H9 (cell line): Measurements from ENCODE around the gene TRIM37. TPM values are rescaled to one million over a fixed set of nuclear protein-coding genes. Genes with fewer than 3 reads are reported as not detected.

ENCODE experiments used
- DNase-seq: peaks from one replicate; pipeline ENCODE4 v3.0.0-alpha.2; 2017
- H2AFZ ChIP-seq: one replicate; pipeline ENCODE4 v1.6.1; 2013; ENCODE audit warnings: mild to moderate bottlenecking, low read length, control low read depth, moderate library complexity
- H2AK5ac ChIP-seq: 2 replicates; pipeline ENCODE4 v1.6.1; 2013; ENCODE audit warnings: low read length, control low read depth, mixed read lengths; ENCODE audit not compliant: insufficient read length
- H2BK120ac ChIP-seq: one replicate; pipeline ENCODE4 v1.6.1; 2013; ENCODE audit warnings: low read depth, mild to moderate bottlenecking, low read length, control low read depth, inconsistent platforms; ENCODE audit not compliant: poor library complexity, severe bottlenecking
- H2BK12ac ChIP-seq: 2 replicates; pipeline ENCODE4 v1.6.1; 2013; ENCODE audit warnings: low read length, control low read depth, mixed read lengths, low read depth; ENCODE audit not compliant: insufficient read length
- H2BK15ac ChIP-seq: 2 replicates; pipeline ENCODE4 v1.6.1; 2013; ENCODE audit warnings: low read depth, low read length, control low read depth
- H2BK20ac ChIP-seq: one replicate; pipeline ENCODE4 v1.6.1; 2013; ENCODE audit warnings: low read depth, mild to moderate bottlenecking, low read length, control low read depth, inconsistent platforms; ENCODE audit not compliant: poor library complexity, severe bottlenecking
- H2BK5ac ChIP-seq: 2 replicates; pipeline ENCODE4 v1.6.1; 2013; ENCODE audit warnings: low read length, control low read depth, mixed read lengths; ENCODE audit not compliant: insufficient read length
- H3K14ac ChIP-seq: 2 replicates; pipeline ENCODE4 v1.6.1; 2013; ENCODE audit warnings: low read length, control low read depth; ENCODE audit not compliant: insufficient read depth
- H3K18ac ChIP-seq: 2 replicates; pipeline ENCODE4 v1.6.1; 2013; ENCODE audit warnings: low read depth, mild to moderate bottlenecking, mixed read lengths, low read length, control low read depth; ENCODE audit not compliant: insufficient read length
- H3K23ac ChIP-seq: 2 replicates; pipeline ENCODE4 v1.6.1; 2013; ENCODE audit warnings: low read length, control low read depth, mixed read lengths, low read depth; ENCODE audit not compliant: insufficient read length
- H3K23me2 ChIP-seq: 2 replicates; pipeline ENCODE4 v1.6.1; 2013; ENCODE audit warnings: low read depth, mild to moderate bottlenecking, mixed read lengths, low read length, control low read depth; ENCODE audit not compliant: insufficient read length, poor library complexity, severe bottlenecking
- H3K27ac ChIP-seq: 2 replicates; pipeline ENCODE4 v1.5.1; 2013; ENCODE audit warnings: low read length, control low read depth, mixed read lengths, low read depth; ENCODE audit not compliant: insufficient read length
- H3K27me3 ChIP-seq: 2 replicates; pipeline ENCODE4 v1.6.1; 2013; ENCODE audit warnings: low read length, control low read depth, inconsistent platforms; ENCODE audit not compliant: insufficient read depth
- H3K4ac ChIP-seq: 2 replicates; pipeline ENCODE4 v1.6.1; 2013; ENCODE audit warnings: low read depth, mild to moderate bottlenecking, control low read depth, inconsistent platforms, low read length, moderate library complexity
- H3K4me1 ChIP-seq: 2 replicates; pipeline ENCODE4 v1.6.1; 2013; ENCODE audit warnings: low read length, control low read depth, inconsistent platforms; ENCODE audit not compliant: insufficient read depth
- H3K4me2 ChIP-seq: 2 replicates; pipeline ENCODE4 v1.6.1; 2013; ENCODE audit warnings: low read length, control low read depth, mixed read lengths; ENCODE audit not compliant: insufficient read length, insufficient read depth
- H3K56ac ChIP-seq: 2 replicates; pipeline ENCODE4 v1.6.1; 2013; ENCODE audit warnings: low read depth, mild to moderate bottlenecking, mixed read lengths, low read length, control low read depth; ENCODE audit not compliant: insufficient read length
- H3K79me1 ChIP-seq: 2 replicates; pipeline ENCODE4 v1.6.1; 2013; ENCODE audit warnings: low read depth, mild to moderate bottlenecking, moderate library complexity, low read length, control low read depth, inconsistent platforms; ENCODE audit not compliant: insufficient read depth, poor library complexity, severe bottlenecking
- H3K79me2 ChIP-seq: 2 replicates; pipeline ENCODE4 v1.6.1; 2013; ENCODE audit warnings: low read length, control low read depth, inconsistent platforms; ENCODE audit not compliant: insufficient read depth
- H3K9ac ChIP-seq: 2 replicates; pipeline ENCODE4 v1.6.1; 2013; ENCODE audit warnings: low read length, control low read depth, mixed read lengths; ENCODE audit not compliant: insufficient read length; ENCODE audit errors: extremely low read depth
- H3K9me3 ChIP-seq: one replicate; pipeline ENCODE4 v1.6.1; 2013; ENCODE audit warnings: low read depth, low read length, inconsistent platforms; ENCODE audit not compliant: control insufficient read depth
- H3T11ph ChIP-seq: one replicate; pipeline ENCODE4 v1.6.1; 2013; ENCODE audit warnings: mild to moderate bottlenecking, low read length, control low read depth, inconsistent platforms
- H4K20me1 ChIP-seq: one replicate; pipeline ENCODE4 v1.6.1; 2013; ENCODE audit not compliant: control insufficient read depth, insufficient read length, insufficient read depth
- H4K5ac ChIP-seq: 2 replicates; pipeline ENCODE4 v1.6.1; 2013; ENCODE audit warnings: low read depth, mild to moderate bottlenecking, mixed read lengths, low read length, control low read depth; ENCODE audit not compliant: insufficient read length
- H4K8ac ChIP-seq: replicated peaks from 2 replicates; pipeline ENCODE4 v1.6.1; 2013; ENCODE audit warnings: low read length, control low read depth, mixed read lengths, low read depth; ENCODE audit not compliant: insufficient read length
- H4K91ac ChIP-seq: 2 replicates; pipeline ENCODE4 v1.6.1; 2013; ENCODE audit warnings: low read depth, mild to moderate bottlenecking, moderate library complexity, mixed read lengths, low read length, control low read depth; ENCODE audit not compliant: insufficient read length
- H3K27ac Mint-ChIP-seq, 3 experiments: 2 replicates in 2 of 3; 3 replicates in 1 of 3; pipeline ENCODE4 v1.8.0; 2020 to 2021; ENCODE audit warnings: mixed read lengths in 3 of 3, mild to moderate bottlenecking in 1 of 3, moderate library complexity in 1 of 3
- H3K27me3 Mint-ChIP-seq: 2 replicates; pipeline ENCODE4 v1.8.0; 2021; ENCODE audit warnings: low read depth, mild to moderate bottlenecking, moderate library complexity, mixed read lengths
- H3K36me3 Mint-ChIP-seq, 3 experiments: 2 replicates in 2 of 3; 3 replicates in 1 of 3; pipeline ENCODE4 v1.8.0; 2020 to 2021; ENCODE audit warnings: low read depth in 3 of 3, mixed read lengths in 3 of 3; ENCODE audit not compliant: insufficient read depth in 1 of 3
- H3K4me1 Mint-ChIP-seq, 2 experiments: 2 replicates each; pipeline ENCODE4 v1.8.0; 2020; ENCODE audit warnings: mixed read lengths in 2 of 2
- H3K4me3 Mint-ChIP-seq, 2 experiments: 2 replicates in 1 of 2; 3 replicates in 1 of 2; pipeline ENCODE4 v1.8.0; 2020 to 2021; ENCODE audit warnings: mild to moderate bottlenecking in 2 of 2, mixed read lengths in 2 of 2, moderate library complexity in 1 of 2
- H3K9me3 Mint-ChIP-seq, 2 experiments: 2 replicates in 1 of 2; 3 replicates in 1 of 2; pipeline ENCODE4 v1.8.0; 2020; ENCODE audit warnings: mild to moderate bottlenecking in 2 of 2, mixed read lengths in 2 of 2, moderate library complexity in 1 of 2
- WGBS: extraction: QIAGEN DNeasy Blood & Tissue Kit; methylation state at CpG from one replicate; pipeline ENCODE4 v1.1.7; 2013; ENCODE audit warnings: missing lambda C conversion rate, low lambda C conversion rate, mixed read lengths; ENCODE audit not compliant: insufficient read length; ENCODE audit errors: extremely low coverage; 5-methylcytosine and 5-hydroxymethylcytosine counted together
- total RNA-seq: library from RNA; stranded (reverse); gene quantifications from 2 replicates; pipeline ENCODE4 v1.2.1, GENCODE V29; 2021
- TF ChIP-seq, protein P1 (sequence below): fragments of 200-600 bp; sonication (generic); conservative IDR thresholded peaks from 3 replicates; pipeline ENCODE4 v1.8.0; 2021; ENCODE audit warnings: antibody characterized with exemption, mild to moderate bottlenecking

TRIM37 gene
- total RNA-seq, 1 experiment from 2014 or later, result 52.1 TPM

DNA sequence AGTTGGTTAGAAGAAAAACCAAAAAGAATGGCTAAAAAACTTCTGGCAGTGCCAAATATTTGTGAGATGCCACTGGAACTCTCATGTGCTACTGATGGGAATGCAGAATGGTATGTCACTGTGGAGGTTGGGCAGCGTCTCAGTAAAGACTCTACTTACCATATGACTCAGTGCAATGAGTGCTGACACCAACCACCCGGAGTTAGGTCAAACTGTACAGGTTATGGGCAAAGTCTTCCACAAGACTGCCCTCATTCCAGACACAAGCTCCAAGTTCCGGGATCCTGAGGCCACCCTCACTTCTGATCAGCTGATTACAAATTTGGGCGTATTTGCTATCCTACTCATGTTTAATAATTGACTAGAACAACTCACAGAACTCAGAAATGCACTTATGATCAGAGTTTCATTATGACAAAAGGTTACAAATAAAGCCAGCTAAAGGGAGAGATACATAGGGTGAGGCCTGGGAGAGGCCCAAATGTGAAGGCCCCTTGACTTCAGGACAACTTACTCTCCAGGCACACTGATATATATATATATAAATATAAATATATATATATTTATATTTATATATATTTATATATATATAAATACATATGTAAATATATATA lies 114.9 kb downstream of the TRIM37 start:
- no peaks in the 10 kb centered on the region for H4K20me1 ChIP-seq
- no peak overlapping the region for H3K56ac ChIP-seq
- H3K79me1 ChIP-seq, result no peaks in the 10 kb centered on the region
- no peaks in the 10 kb centered on the region for H3K27me3 ChIP-seq
- Mint-ChIP-seq H3K9me3 (peaks cover 0 to 4% of the 10 kb centered on the region in 2 experiments; a peak in 1 of 5 replicates), H3K36me3 (peaks cover 3 to 8% (median 4%) of the 10 kb centered on the region in 3 experiments; a peak in 6 of 7 replicates), H3K4me3 (no peak overlapping the region), H3K27me3 (no peaks in the 10 kb centered on the region), H3K27ac (peak overlapping the region in 2 of 3 experiments; percentile 18 to 83; a peak in 1 of 7 replicates), H3K4me1 (peaks cover 25 to 26% of the 10 kb centered on the region in 2 experiments)
- H3K18ac ChIP-seq, result no peak overlapping the region
- no peak overlapping the region for H2BK5ac ChIP-seq
- H4K5ac ChIP-seq, result no peak overlapping the region
- no peaks in the 10 kb centered on the region for H3K79me2 ChIP-seq
- H3K4me1 ChIP-seq, result peaks cover 5% of the 10 kb centered on the region; the same call in 1 of the 2 replicates
- WGBS, result no CpG with 5 or more reads among the region's 4 CpGs
- H2AFZ ChIP-seq, result no peak overlapping the region
- no peak overlapping the region for H3K27ac ChIP-seq
- no peak overlapping the region for H4K8ac ChIP-seq
- no peak overlapping the region for H2BK15ac ChIP-seq
- no peak overlapping the region for H2BK20ac ChIP-seq
- no peak overlapping the region for H2AK5ac ChIP-seq
- TF ChIP-seq, protein P1, sequence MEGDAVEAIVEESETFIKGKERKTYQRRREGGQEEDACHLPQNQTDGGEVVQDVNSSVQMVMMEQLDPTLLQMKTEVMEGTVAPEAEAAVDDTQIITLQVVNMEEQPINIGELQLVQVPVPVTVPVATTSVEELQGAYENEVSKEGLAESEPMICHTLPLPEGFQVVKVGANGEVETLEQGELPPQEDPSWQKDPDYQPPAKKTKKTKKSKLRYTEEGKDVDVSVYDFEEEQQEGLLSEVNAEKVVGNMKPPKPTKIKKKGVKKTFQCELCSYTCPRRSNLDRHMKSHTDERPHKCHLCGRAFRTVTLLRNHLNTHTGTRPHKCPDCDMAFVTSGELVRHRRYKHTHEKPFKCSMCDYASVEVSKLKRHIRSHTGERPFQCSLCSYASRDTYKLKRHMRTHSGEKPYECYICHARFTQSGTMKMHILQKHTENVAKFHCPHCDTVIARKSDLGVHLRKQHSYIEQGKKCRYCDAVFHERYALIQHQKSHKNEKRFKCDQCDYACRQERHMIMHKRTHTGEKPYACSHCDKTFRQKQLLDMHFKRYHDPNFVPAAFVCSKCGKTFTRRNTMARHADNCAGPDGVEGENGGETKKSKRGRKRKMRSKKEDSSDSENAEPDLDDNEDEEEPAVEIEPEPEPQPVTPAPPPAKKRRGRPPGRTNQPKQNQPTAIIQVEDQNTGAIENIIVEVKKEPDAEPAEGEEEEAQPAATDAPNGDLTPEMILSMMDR, result no peak
- no peak overlapping the region for H4K91ac ChIP-seq
- H2BK120ac ChIP-seq, result no peak overlapping the region
- H3K9ac ChIP-seq, result no peak overlapping the region
- no peak overlapping the region for H3K4me2 ChIP-seq
- H2BK12ac ChIP-seq, result no peak overlapping the region
- no peak overlapping the region for H3T11ph ChIP-seq
- H3K9me3 ChIP-seq, result no peaks in the 10 kb centered on the region
- no peak overlapping the region for H3K4ac ChIP-seq
- no peak for DNase-seq
- no peak overlapping the region for H3K14ac ChIP-seq
- H3K23ac ChIP-seq, result no peak overlapping the region
- no peaks in the 10 kb centered on the region for H3K23me2 ChIP-seq
